Measurements from ENCODE around the gene PRELID3B. TPM values are rescaled to one million over a fixed set of nuclear protein-coding genes. Genes with fewer than 3 reads are reported as not detected.

The PRELID3B gene
- total and polyA plus RNA-seq, 2 of the 13 experiments (the other 11 are each of a cell fraction or from before 2014, with no cell fraction given) = 23.3 to 42.6 TPM

- TF ChIP-seq HOMEZ (CRISPR knock-in tag; IDR thresholded peaks at IDR 0.05; ENCODE audit: low read depth) = no peak
- no peak for TF ChIP-seq ZNF570 (CRISPR knock-in tag; IDR thresholded peaks at IDR 0.05; ENCODE audit: borderline replicate concordance)
- TF ChIP-seq SKI (IDR thresholded peaks at IDR 0.05; ENCODE audit: partially characterized antibody) = no peak
- TF ChIP-seq TOE1 (CRISPR knock-in tag; IDR thresholded peaks at IDR 0.05) = no peak; the same call in 1 of the 2 replicates
- TF ChIP-seq ZNF333 (CRISPR knock-in tag; IDR thresholded peaks at IDR 0.05; ENCODE audit: borderline replicate concordance) = peak; percentile 31; the same call in 1 of the 2 replicates
- TF ChIP-seq ZNF20 (CRISPR knock-in tag; IDR thresholded peaks at IDR 0.05) = no peak
- peak; percentile 87 for TF ChIP-seq ZNF878 (CRISPR knock-in tag; IDR thresholded peaks at IDR 0.05)
- TF ChIP-seq RFX1 (IDR thresholded peaks at IDR 0.05) = no peak
- TF ChIP-seq SOX6 (IDR thresholded peaks at IDR 0.05) = no peak
- TF ChIP-seq SOX6 (CRISPR knock-in tag; IDR thresholded peaks at IDR 0.05) = no peak
- no peak for TF ChIP-seq SETDB1 (CRISPR knock-in tag; IDR thresholded peaks at IDR 0.05; ENCODE audit: borderline replicate concordance)
- no peak for TF ChIP-seq ZNF644 (CRISPR knock-in tag; IDR thresholded peaks at IDR 0.05; ENCODE audit: low read depth)
- peak; percentile 87 for TF ChIP-seq ZNF607 (CRISPR knock-in tag; IDR thresholded peaks at IDR 0.05; ENCODE audit: borderline replicate concordance)
- TF ChIP-seq ASH2L (IDR thresholded peaks at IDR 0.05; ENCODE audit: insufficient read length, low read depth, low read length) = no peak
- peak; percentile 94 for TF ChIP-seq ZNF280B (CRISPR knock-in tag; IDR thresholded peaks at IDR 0.05; ENCODE audit: borderline replicate concordance)
- TF ChIP-seq ZNF33B (CRISPR knock-in tag; IDR thresholded peaks at IDR 0.05) = peak; percentile 57; the same call in 1 of the 2 replicates
- TF ChIP-seq ZNF10 (CRISPR knock-in tag; IDR thresholded peaks at IDR 0.05; ENCODE audit: borderline replicate concordance, low read depth) = no peak
- TF ChIP-seq SSRP1 (CRISPR knock-in tag; IDR thresholded peaks at IDR 0.05) = no peak
- no peak for TF ChIP-seq LRRFIP1 (CRISPR knock-in tag; conservative IDR thresholded peaks at IDR 0.05)
- TF ChIP-seq NR2C2 (CRISPR knock-in tag; IDR thresholded peaks at IDR 0.05; ENCODE audit: borderline replicate concordance) = peak; percentile 81; the same call in 1 of the 2 replicates
Measured at GRCh38 chr20:59042151-59042795, at the start of gene PRELID3B (continued).

Measured in HepG2 (cell line).